ENCODE measurements around the gene SREBF1. TPM values are rescaled to one million over a fixed set of nuclear protein-coding genes. Genes with fewer than 3 reads are reported as not detected.

The SREBF1 gene
- polyA plus RNA-seq, 1 of the 3 experiments (the other 2 are of a cell fraction): 20.4 TPM

- H2AFZ ChIP-seq (ENCODE audit: low read depth): no peak overlapping the region
- H3K9ac ChIP-seq: no peak overlapping the region
- DNase-seq: peak; percentile 74
- ChIA-PET CTCF (interaction anchor here (0.8 to 5.6 kb wide), 7 partner anchors 7 to 214 kb away, joined by 3 to 32 read pairs (median 5); no protein-coding TSS in a partner anchor), POLR2A (interaction anchor here (1.2 kb wide), 1 partner anchor 17 kb away, joined by 7 read pairs; the partner anchor contains the start of gene SREBF1)
- no peaks in the 10 kb centered on the region for H3K9me3 ChIP-seq
- peaks cover 0 to 42% of the 10 kb centered on the region in 2 experiments for H3K36me3 ChIP-seq (replicated peaks in 1 of 2; ENCODE audit: control insufficient read depth in 1 of 2, insufficient read depth in 2 of 2, low read length in 1 of 2)
- H3F3A ChIP-seq (replicated peaks; ENCODE audit: insufficient read depth): peaks cover 9% of the 10 kb centered on the region
- H3K4me2 ChIP-seq: peak overlapping the region; percentile 48; the same call in 1 of the 2 replicates
- H3K79me2 ChIP-seq (ENCODE audit: insufficient read depth): no peaks in the 10 kb centered on the region
- no peak overlapping the region for H3K4me3 ChIP-seq (ENCODE audit: low read depth in 2 of 2, low read length in 1 of 2)
- peak overlapping the region in 1 of 2 experiments; percentile 54; a peak in 1 of 4 replicates for H3K27ac ChIP-seq (ENCODE audit: low read depth in 2 of 2, low read length in 1 of 2)
- peaks cover 7% of the 10 kb centered on the region; the same call in 1 of the 2 replicates for H4K20me1 ChIP-seq (ENCODE audit: insufficient read depth)
- no peaks in the 10 kb centered on the region for H3K27me3 ChIP-seq (ENCODE audit: insufficient read depth)
- 29% methylated on average over 5 of the region's 12 CpGs for WGBS (ENCODE audit: low lambda C conversion rate)
- H3K4me1 ChIP-seq (ENCODE audit: control insufficient read depth in 1 of 2, insufficient read depth in 2 of 2, low read depth in 1 of 2, low read length in 1 of 2): peaks cover 34 to 94% of the 10 kb centered on the region in 2 experiments; a peak in 3 of 4 replicates
- H3K9me2 ChIP-seq: no peaks in the 10 kb centered on the region
- TF ChIP-seq FOXJ3 (CRISPR knock-in tag; IDR thresholded peaks at IDR 0.05) (no peak), EZH2phosphoT487 (IDR thresholded peaks at IDR 0.05; ENCODE audit: borderline replicate concordance, low read depth) (no peak), POLR2AphosphoS5 (IDR thresholded peaks at IDR 0.05; ENCODE audit: low read depth, low read length) (no peak), RFX5 (IDR thresholded peaks at IDR 0.05; ENCODE audit: low read length) (no peak), YY1 (IDR thresholded peaks at IDR 0.05; ENCODE audit: low read depth) (no peak), CTCF (IDR thresholded peaks at IDR 0.05) (no peak), USF1 (IDR thresholded peaks at IDR 0.05; ENCODE audit: borderline replicate concordance, low read depth) (peak; percentile 45; the same call in 1 of the 2 replicates), RAD21 (IDR thresholded peaks at IDR 0.05; ENCODE audit: low read length) (no peak), TEAD4 (IDR thresholded peaks at IDR 0.05; ENCODE audit: borderline replicate concordance, insufficient read depth) (no peak), MAX (IDR thresholded peaks at IDR 0.05; ENCODE audit: low read depth) (peak; percentile 52; the same call in 1 of the 2 replicates), TCF12 (IDR thresholded peaks at IDR 0.05) (peak; percentile 41; the same call in 1 of the 2 replicates), SIN3A (IDR thresholded peaks at IDR 0.05; ENCODE audit: borderline replicate concordance, low read depth, low read length) (no peak), GABPA (IDR thresholded peaks at IDR 0.05; ENCODE audit: low read depth) (no peak), ZBTB33 (IDR thresholded peaks at IDR 0.05; ENCODE audit: borderline replicate concordance, low read depth) (no peak), MXI1 (IDR thresholded peaks at IDR 0.05; ENCODE audit: low read depth, low read length) (no peak), NFIC (IDR thresholded peaks at IDR 0.05; ENCODE audit: borderline replicate concordance) (peak; percentile 77), MEF2A (IDR thresholded peaks at IDR 0.05; ENCODE audit: borderline replicate concordance, low read depth) (no peak), FOXM1 (IDR thresholded peaks at IDR 0.05; ENCODE audit: low read depth) (no peak), SMC3 (IDR thresholded peaks at IDR 0.05; ENCODE audit: low read depth, low read length) (no peak), GATA2 (CRISPR knock-in tag; IDR thresholded peaks at IDR 0.05) (no peak), ELF1 (IDR thresholded peaks at IDR 0.05) (no peak), FOSL2 (IDR thresholded peaks at IDR 0.05; ENCODE audit: borderline replicate concordance, low read depth) (peak; percentile 71; the same call in 1 of the 2 replicates), JUND (IDR thresholded peaks at IDR 0.05) (peak; percentile 60; the same call in 1 of the 2 replicates), CHD2 (IDR thresholded peaks at IDR 0.05; ENCODE audit: low read length, partially characterized antibody) (no peak), NRF1 (IDR thresholded peaks at IDR 0.05; ENCODE audit: low read depth, low read length) (no peak), IRF3 (IDR thresholded peaks at IDR 0.05; ENCODE audit: low read depth, low read length) (no peak), PBX3 (IDR thresholded peaks at IDR 0.05) (no peak), RXRA (IDR thresholded peaks at IDR 0.05; ENCODE audit: borderline replicate concordance, low read depth) (no peak), TAF1 (IDR thresholded peaks at IDR 0.05; ENCODE audit: borderline replicate concordance, low read depth, low read length) (no peak)
Observed at GRCh38 chr17:17819561-17819995, 17.2 kb downstream of the SREBF1 start.
